ENCODE results near the gene FOXP3.

DNA sequence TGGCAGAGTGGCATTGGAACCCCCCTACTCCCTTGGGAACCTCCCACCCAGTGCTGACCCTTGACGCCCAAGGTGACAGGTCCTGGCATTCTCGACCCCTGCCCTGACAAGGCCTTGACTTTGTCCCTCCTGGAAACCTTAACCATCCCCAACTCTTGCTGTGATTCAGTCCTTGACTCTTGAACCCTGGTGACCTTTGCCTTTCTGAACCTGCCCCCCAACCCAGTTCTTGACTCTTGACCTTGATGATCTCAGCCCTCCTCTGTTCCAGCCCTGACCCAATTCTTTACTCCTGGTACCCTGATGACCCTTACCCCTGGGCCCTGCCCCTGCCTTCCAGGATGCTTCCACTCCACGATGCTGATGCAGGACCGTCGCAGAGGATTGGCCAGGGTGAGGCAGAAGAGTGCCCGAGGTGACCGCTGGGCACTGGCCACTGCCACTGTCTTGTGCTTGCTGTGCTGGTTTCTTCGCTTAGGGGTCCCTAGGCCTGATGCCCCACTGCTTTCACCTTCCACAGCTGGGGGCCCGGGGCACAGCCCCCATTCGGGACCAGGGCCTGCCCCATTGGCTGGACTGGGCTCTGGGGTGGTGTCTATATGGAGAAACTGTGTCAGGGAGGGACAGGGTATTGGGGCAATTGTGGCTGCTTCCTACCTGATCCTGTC lies 33.0 kb downstream of the FOXP3 start:
- TF ChIP-seq, protein P1, sequence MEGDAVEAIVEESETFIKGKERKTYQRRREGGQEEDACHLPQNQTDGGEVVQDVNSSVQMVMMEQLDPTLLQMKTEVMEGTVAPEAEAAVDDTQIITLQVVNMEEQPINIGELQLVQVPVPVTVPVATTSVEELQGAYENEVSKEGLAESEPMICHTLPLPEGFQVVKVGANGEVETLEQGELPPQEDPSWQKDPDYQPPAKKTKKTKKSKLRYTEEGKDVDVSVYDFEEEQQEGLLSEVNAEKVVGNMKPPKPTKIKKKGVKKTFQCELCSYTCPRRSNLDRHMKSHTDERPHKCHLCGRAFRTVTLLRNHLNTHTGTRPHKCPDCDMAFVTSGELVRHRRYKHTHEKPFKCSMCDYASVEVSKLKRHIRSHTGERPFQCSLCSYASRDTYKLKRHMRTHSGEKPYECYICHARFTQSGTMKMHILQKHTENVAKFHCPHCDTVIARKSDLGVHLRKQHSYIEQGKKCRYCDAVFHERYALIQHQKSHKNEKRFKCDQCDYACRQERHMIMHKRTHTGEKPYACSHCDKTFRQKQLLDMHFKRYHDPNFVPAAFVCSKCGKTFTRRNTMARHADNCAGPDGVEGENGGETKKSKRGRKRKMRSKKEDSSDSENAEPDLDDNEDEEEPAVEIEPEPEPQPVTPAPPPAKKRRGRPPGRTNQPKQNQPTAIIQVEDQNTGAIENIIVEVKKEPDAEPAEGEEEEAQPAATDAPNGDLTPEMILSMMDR (IDR thresholded peaks at IDR 0.05), result no peak
- no peak for TF ChIP-seq POLR2A (IDR thresholded peaks at IDR 0.05)
